IPS-NIHi7 (cell line): ENCODE results near the gene MTOR.

Source experiments
- DNase-seq: peaks from one replicate; pipeline ENCODE4 v3.0.0; 2012; ENCODE audit warnings: mixed read lengths; ENCODE audit errors: extremely low spot score

Gene MTOR

GRCh38 chr1:11151114-11151513, 111.2 kb downstream of the MTOR start:
- DNase-seq, result no peak

- no peak for DNase-seq
These were observed 112.0 kb downstream of the MTOR start for GRCh38 chr1:11150326-11150725.

DNA sequence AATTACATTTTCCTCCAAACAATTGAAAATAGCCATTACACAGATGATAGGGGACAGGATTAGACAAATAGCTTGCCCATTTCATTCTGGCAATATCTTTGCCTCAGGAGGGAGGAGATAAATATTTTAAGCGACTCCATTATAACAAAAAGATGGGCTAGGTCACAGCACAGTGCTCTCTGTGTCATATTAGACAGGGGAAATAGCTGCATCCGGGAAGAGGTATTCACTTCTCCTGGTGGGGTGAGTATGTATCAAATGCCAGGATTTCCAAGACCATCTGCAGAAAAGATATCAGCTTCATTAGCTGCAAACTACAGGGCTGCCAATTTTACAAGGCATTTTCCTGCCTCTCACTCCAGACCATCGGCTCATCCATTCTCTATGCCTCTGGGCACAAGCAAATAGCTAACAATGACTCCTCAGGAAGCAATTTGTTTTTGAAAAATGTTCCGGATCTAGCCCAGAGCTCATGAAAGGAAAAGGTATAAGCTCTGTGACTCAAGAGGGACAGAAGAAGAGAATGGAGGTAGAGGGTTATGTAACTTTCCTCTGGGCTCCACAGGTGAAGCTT, 115.1 kb downstream of the MTOR start:
- no peak for DNase-seq

- no peak for DNase-seq
These were observed 116.6 kb downstream of the MTOR start for GRCh38 chr1:11145741-11146140.

DNA sequence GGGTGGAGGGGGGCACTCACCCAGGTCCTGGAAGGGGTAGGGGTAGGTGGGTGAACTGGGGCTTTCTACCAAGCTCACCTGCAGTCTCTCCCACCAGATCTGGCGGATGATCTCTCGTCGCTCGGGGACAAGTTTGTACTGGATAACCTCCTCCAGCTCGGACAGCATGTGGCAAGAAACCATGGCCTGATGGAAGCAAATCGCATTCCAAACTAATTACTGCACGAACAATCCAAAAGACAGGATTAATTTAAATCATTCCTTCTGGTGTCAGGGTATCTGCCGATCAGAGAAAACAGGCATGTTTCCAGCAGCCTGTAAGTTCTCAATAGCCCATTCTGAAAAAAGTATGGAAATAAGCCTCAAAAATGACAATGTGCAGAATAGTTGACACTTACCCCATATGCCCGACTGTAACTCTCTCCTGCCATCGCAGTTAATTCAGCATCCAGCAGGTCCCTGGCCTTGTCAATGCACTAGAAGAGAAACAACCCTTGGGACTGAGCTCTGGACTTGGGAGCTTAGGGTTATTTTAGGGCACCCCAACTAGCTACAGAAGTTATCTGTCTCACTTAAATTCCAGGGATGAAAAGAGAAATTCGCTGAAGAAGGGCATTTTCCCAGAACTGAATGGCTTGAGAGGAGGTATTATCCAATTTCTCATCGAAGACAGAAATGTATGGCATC, 117.6 kb downstream of the MTOR start:
- DNase-seq, result no peak

GRCh38 chr1:11143907-11144306, 118.4 kb downstream of the MTOR start:
- no peak for DNase-seq

GRCh38 chr1:11143401-11143800, 119.0 kb downstream of the MTOR start:
- no peak for DNase-seq

GRCh38 chr1:11142618-11143391, 119.5 kb downstream of the MTOR start:
- DNase-seq, result no peak

DNA sequence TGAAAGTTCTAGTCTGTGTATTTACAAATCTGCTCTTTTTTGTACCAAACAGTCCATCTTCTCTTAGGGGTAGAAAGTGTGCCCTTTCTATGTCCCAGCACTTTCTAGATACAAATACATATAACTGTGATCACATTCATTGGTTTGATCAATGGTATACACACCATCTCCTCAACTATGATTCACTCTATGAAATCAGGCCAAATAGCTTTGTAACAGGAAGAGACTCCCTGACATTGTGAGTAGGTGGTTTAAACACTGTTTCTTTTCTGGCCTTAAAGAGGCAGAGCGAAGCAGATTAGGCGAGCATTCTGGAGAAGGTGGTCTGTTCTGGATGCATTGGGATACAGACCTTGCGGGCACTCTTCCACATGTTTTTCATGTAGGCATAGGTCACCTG, 123.4 kb downstream of the MTOR start:
- no peak for DNase-seq

GRCh38 chr1:11138029-11138428, 124.3 kb downstream of the MTOR start:
- no peak for DNase-seq

GRCh38 chr1:11134898-11135266, 127.5 kb downstream of the MTOR start:
- no peak for DNase-seq

GRCh38 chr1:11134251-11134897, 128.0 kb downstream of the MTOR start:
- no peak for DNase-seq

DNA sequence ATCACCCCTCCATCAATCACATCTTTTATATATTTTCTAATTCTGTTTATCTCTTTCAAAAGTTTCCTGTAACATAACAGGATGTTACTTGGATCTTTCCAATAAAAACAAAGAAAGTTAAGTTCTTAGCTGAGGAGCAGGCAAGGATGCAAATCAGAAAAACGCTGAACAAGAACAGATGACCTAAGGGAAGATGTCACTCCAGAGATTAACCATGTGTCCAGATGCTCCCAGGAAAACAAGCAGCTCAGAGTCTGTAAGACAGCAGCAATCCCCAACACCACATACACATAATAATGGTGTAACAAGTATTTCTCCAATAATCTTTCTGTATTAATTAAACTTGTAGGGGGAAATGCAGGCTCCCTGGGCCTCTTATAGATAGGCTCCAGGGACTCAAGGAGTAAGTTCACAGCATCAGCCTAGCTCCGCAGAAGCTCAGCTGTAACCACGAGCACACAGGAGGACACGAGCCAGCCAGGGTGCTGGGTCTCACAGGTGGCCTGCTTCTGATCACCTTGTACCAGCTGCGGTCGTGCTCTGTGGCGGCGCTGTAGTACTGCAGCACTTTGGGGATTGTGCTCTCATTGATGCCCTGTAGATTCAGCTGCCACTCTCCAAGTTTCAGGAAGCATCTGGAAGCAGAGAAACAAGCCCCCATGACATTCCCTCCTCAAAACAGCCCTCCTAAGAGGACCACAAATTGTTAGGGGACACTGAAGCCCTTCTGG, 129.6 kb downstream of the MTOR start:
- no peak for DNase-seq

- DNase-seq, result no peak
These were observed 130.5 kb downstream of the MTOR start for GRCh38 chr1:11131816-11132215.

- DNase-seq, result no peak
These were observed 131.9 kb downstream of the MTOR start for GRCh38 chr1:11130406-11130805.

DNA sequence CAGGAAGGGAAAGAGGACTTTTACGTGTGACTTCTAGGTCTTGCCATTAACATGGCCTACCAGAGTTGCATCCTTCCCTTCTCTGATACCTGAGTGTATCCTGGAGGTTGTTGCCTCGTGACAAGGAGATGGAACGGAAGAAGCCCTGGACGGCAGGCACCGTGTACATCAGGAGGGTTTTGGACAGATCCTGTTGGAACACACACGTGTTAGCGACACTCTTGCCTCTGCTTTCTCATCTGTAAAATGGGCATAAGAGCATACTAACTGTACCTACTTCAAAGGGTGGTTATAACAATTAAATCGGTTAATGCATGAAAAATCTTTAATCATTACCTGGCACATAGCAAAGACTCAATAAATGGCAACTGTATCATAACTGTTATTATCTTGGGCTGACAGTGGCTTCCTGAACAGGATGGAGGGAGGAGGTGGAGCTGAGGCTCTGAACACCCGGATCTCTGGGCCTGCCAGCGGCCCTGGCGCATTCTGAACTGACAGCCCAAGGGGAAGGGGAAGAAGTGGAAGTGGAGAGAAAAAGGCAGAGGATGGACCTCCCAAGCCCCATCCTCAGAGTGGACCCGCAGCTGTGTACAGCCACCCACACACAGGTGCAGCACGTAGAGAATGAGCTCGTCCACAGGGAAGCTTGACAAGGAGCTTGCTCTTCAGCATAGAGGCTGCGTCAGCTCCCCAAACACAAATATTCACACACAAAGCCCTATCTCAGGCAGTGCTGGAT, 132.5 kb downstream of the MTOR start:
- DNase-seq, result no peak

GRCh38 chr1:11126569-11126968, 135.8 kb downstream of the MTOR start:
- no peak for DNase-seq

DNA sequence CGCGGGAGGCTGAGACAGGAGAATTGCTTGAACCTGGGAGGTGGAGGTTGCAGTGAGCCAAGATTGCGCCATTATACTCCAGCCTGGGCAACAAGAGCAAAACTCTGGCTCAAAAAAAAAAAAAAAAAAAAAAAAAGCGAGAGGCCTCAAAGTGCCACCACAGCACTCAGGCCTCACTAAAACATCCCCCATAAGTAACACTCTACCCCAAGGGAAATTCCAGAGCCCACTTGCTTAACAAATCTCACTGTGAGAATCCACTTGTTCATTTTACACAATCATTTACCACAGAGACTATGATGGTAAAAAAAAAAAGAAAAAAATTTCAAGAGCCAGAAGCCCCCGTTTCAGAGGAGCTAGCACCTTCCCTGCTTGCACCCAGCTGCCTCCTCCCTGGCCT, 136.4 kb downstream of the MTOR start:
- no peak for DNase-seq

DNA sequence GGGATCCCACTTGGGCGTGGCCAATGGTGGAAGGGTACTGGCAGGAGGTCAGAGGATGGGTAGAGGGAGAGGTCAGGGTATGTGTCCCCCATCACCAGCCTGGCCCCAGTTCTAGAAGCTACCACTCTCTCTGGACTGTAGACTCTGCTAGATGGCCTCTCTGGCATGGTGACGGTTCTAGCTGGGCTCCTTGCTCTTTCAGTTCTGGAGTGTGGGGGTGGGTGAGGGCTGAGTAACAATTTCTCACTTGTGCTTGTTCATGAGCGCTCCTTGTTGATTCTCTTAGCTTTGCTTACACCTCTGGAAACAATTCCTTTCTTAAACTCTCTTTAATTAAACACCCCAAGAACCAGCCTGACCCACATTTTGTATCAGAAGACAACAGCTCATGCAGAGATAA, 137.4 kb downstream of the MTOR start:
- no peak for DNase-seq

GRCh38 chr1:11116318-11116717, 146.0 kb downstream of the MTOR start:
- DNase-seq, result no peak

GRCh38 chr1:11114966-11115365, 147.4 kb downstream of the MTOR start:
- DNase-seq, result no peak
